Epithelial cell of prostate (primary cell): Measurements from ENCODE around the gene SKOR1.

Experiments
- DNase-seq: peaks from one replicate; pipeline ENCODE4 v3.0.0-alpha.2; 2011; ENCODE audit warnings: low read depth, low spot score
- H3K27ac ChIP-seq: fragments of 450-650 bp; 2 replicates; pipeline ENCODE4 v1.5.1; 2017; ENCODE audit warnings: mild to moderate bottlenecking

SKOR1 gene

GRCh38 chr15:67815036-67815592 lies 10.2 kb upstream of the SKOR1 start:
- no peak overlapping the region for H3K27ac ChIP-seq
- no peak for DNase-seq

- H3K27ac ChIP-seq: no peak overlapping the region
- DNase-seq: no peak
These were observed 8.6 kb upstream of the SKOR1 start for GRCh38 chr15:67816668-67817067.

GRCh38 chr15:67818464-67818863 lies 6.8 kb upstream of the SKOR1 start:
- no peak for DNase-seq
- H3K27ac ChIP-seq: no peak overlapping the region

- DNase-seq: no peak
- H3K27ac ChIP-seq: no peak overlapping the region
These were observed 5.7 kb upstream of the SKOR1 start for GRCh38 chr15:67819636-67820035.

GRCh38 chr15:67820122-67820991 lies 5.0 kb upstream of the SKOR1 start:
- no peak overlapping the region for H3K27ac ChIP-seq
- DNase-seq: no peak

- no peak for DNase-seq
- no peak overlapping the region for H3K27ac ChIP-seq
These were observed 4.1 kb upstream of the SKOR1 start for GRCh38 chr15:67820992-67821783.

- no peak for DNase-seq
- no peak overlapping the region for H3K27ac ChIP-seq
These were observed 3.4 kb upstream of the SKOR1 start for GRCh38 chr15:67821784-67822440.

GRCh38 chr15:67822537-67823313 lies 2.6 kb upstream of the SKOR1 start:
- DNase-seq: no peak
- H3K27ac ChIP-seq: no peak overlapping the region

GRCh38 chr15:67823314-67824196 lies 1.8 kb upstream of the SKOR1 start:
- DNase-seq: no peak
- no peak overlapping the region for H3K27ac ChIP-seq

- no peak for DNase-seq
- H3K27ac ChIP-seq: no peak overlapping the region
These were observed 926 bp upstream of the SKOR1 start for GRCh38 chr15:67824197-67824968.

GRCh38 chr15:67825881-67826716 lies 790 bp downstream of the SKOR1 start:
- no peak for DNase-seq
- H3K27ac ChIP-seq: no peak overlapping the region

- no peak for DNase-seq
- no peak overlapping the region for H3K27ac ChIP-seq
These were observed 1.6 kb downstream of the SKOR1 start for GRCh38 chr15:67826717-67827561.

- DNase-seq: no peak
- H3K27ac ChIP-seq: no peak overlapping the region
These were observed 2.4 kb downstream of the SKOR1 start for GRCh38 chr15:67827562-67828277.

GRCh38 chr15:67828278-67828968 lies 3.1 kb downstream of the SKOR1 start:
- no peak for DNase-seq
- H3K27ac ChIP-seq: no peak overlapping the region

- DNase-seq: no peak
- H3K27ac ChIP-seq: no peak overlapping the region
These were observed 3.8 kb downstream of the SKOR1 start for GRCh38 chr15:67828969-67829646.
